Activated naive CD4-positive, alpha-beta T cell treated with anti-CD3 and anti-CD28 coated beads for 36 hours (primary cell): ENCODE results near the gene ERCC4. TPM values are rescaled to one million over a fixed set of nuclear protein-coding genes. Genes with fewer than 3 reads are reported as not detected.

Source experiments
- CTCF ChIA-PET: fragments of 350-600 bp; sonication (Branson Sonifier 250); formaldehyde crosslinking; loops from one replicate; lab custom pipeline; 2021; ENCODE audit warnings: antibody characterized with exemption; lab: Charles Lee
- DNase-seq: peaks from one replicate; pipeline ENCODE4 v3.0.0-alpha.2; 2020
- H3K27ac Mint-ChIP-seq: one replicate; pipeline ENCODE4 v1.8.0; 2021; ENCODE audit warnings: mild to moderate bottlenecking, mixed read lengths
- H3K27me3 Mint-ChIP-seq: one replicate; pipeline ENCODE4 v1.8.0; 2021; ENCODE audit warnings: low read depth, mixed read lengths
- H3K36me3 Mint-ChIP-seq: one replicate; pipeline ENCODE4 v1.8.0; 2021; ENCODE audit warnings: low read depth, mixed read lengths
- H3K4me1 Mint-ChIP-seq: one replicate; pipeline ENCODE4 v1.8.0; 2021; ENCODE audit warnings: low read depth, mixed read lengths
- H3K4me3 Mint-ChIP-seq: one replicate; pipeline ENCODE4 v1.8.0; 2021; ENCODE audit warnings: mild to moderate bottlenecking, moderate library complexity, mixed read lengths
- H3K9me3 Mint-ChIP-seq: one replicate; pipeline ENCODE4 v1.8.0; 2021; ENCODE audit warnings: mixed read lengths
- intact Hi-C: fragments of 100-400 bp; cut with micrococcal nuclease; formaldehyde crosslinking; loops from one replicate; pipeline ENCODE4 v1.15.1; 2023
- total RNA-seq, 2 experiments: library from RNA; stranded (reverse); gene quantifications; one replicate each; pipeline ENCODE4 v1.2.3, GENCODE V29; 2021

The ERCC4 gene
- total RNA-seq, 2 experiments from 2014 or later, result 10.3 to 10.7 TPM

DNA sequence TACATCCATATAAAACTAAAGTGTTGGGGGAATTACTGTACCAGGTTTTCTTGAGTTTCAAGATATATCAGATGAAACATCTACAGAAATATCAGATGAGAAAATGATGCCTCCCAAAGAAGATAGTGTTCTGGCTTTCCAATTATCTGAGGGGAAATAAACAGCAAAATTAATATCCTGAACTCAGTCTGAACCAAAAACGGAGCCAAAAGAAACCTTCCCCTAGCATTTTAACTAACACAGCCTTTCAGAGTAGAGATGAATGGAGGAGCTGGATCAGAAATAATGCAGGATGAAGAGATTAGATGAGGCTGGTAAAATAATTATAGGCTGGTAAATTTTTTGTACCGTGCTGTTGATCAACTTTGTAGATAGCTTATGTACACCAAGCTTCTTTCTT is 16.2 kb downstream of the ERCC4 start:
- H3K4me1 Mint-ChIP-seq, result peaks cover 15% of the 10 kb centered on the region
- DNase-seq, result no peak
- no peaks in the 10 kb centered on the region for H3K27me3 Mint-ChIP-seq
- no peaks in the 10 kb centered on the region for H3K9me3 Mint-ChIP-seq
- CTCF ChIA-PET, result interaction anchor here (0.6 to 3.1 kb wide), 10 partner anchors 9 to 654 kb away, joined by 3 to 24 read pairs (median 4); partner anchors contain the start of gene ERCC4
- intact Hi-C loops, result loop anchor here (5.0 kb wide), 1 partner anchor 351 kb away; no protein-coding TSS in a partner anchor
- no peak overlapping the region for H3K27ac Mint-ChIP-seq
- H3K4me3 Mint-ChIP-seq, result no peak overlapping the region
- peaks cover 30% of the 10 kb centered on the region for H3K36me3 Mint-ChIP-seq

DNA sequence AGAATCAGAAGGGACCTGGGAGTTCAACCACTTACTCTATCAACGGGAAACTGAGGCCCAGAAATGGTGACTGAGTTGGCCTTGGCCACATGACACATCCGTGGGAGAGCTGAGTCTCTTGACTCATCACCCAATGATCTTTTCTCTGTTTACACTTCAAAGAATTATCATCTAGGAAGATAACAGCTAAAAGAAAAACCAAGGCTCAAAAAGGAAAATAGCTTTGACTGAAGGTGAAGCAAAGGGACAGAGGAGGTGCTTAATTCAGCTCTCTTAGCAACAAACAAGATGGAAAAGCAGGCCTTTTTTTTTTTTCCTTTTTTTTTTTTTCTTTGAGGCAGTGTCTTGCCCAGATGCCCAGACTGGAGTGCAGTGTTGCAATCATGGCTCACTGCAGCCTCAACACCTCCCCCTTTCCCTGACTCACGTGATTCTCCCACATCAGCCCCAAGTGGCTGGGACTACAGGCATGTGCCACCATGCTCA is 16.7 kb downstream of the ERCC4 start:
- H3K27ac Mint-ChIP-seq, result no peak overlapping the region
- H3K4me3 Mint-ChIP-seq, result no peak overlapping the region
- H3K4me1 Mint-ChIP-seq, result peaks cover 15% of the 10 kb centered on the region
- no peaks in the 10 kb centered on the region for H3K9me3 Mint-ChIP-seq
- peaks cover 30% of the 10 kb centered on the region for H3K36me3 Mint-ChIP-seq
- no peak for DNase-seq
- H3K27me3 Mint-ChIP-seq, result no peaks in the 10 kb centered on the region
- CTCF ChIA-PET, result interaction anchor here (0.6 to 3.1 kb wide), 6 partner anchors 9 to 284 kb away, joined by 3 to 24 read pairs (median 5); partner anchors contain the start of gene ERCC4
- intact Hi-C loops, result loop anchor here (5.0 kb wide), 1 partner anchor 351 kb away; no protein-coding TSS in a partner anchor

DNA sequence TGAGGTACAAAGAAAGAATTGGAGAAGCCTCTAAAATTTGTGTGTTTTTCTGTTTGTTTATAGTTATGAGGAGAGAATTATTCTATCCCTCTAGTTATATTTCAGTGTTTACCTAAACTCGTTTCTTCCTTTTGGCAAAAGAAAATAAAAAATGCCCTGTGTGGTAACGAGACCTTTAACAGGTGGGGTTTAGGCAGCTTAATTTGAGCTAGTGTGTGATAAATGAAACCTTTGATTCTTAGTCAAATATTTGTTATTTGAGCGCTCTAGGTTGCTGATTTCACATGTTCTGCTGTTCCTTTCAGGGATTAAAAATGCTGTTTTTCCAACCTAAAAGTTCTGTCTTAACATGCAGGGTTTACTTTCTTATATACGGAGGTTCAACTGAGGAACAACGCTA is 17.5 kb downstream of the ERCC4 start:
- no peak overlapping the region for H3K27ac Mint-ChIP-seq

GRCh38 chr16:13938480-13938879 is 18.5 kb downstream of the ERCC4 start:
- Mint-ChIP-seq H3K9me3 (no peaks in the 10 kb centered on the region), H3K4me3 (no peak overlapping the region), H3K36me3 (peaks cover 34% of the 10 kb centered on the region), H3K4me1 (peaks cover 15% of the 10 kb centered on the region), H3K27ac (no peak overlapping the region), H3K27me3 (no peaks in the 10 kb centered on the region)
- CTCF ChIA-PET, result no interaction called here
- intact Hi-C loops, result loop anchor here (5.0 kb wide), 1 partner anchor 349 kb away; no protein-coding TSS in a partner anchor
- no peak for DNase-seq

More for the DNA sequence above, 17.5 kb downstream of the ERCC4 start:
- Mint-ChIP-seq H3K4me1 (peaks cover 15% of the 10 kb centered on the region), H3K4me3 (no peak overlapping the region), H3K9me3 (no peaks in the 10 kb centered on the region), H3K27me3 (no peaks in the 10 kb centered on the region), H3K36me3 (peaks cover 26% of the 10 kb centered on the region)
- DNase-seq, result no peak
- intact Hi-C loops, result loop anchor here (5.0 kb wide), 1 partner anchor 350 kb away; no protein-coding TSS in a partner anchor
- CTCF ChIA-PET, result interaction anchor here (1.4 to 2.0 kb wide), 2 partner anchors 10 to 18 kb away, joined by 3 to 11 read pairs; partner anchors contain the start of gene ERCC4

GRCh38 chr16:13939821-13940220 is 19.9 kb downstream of the ERCC4 start:
- Mint-ChIP-seq H3K36me3 (peaks cover 33% of the 10 kb centered on the region), H3K27me3 (no peaks in the 10 kb centered on the region), H3K27ac (no peak overlapping the region), H3K9me3 (no peaks in the 10 kb centered on the region), H3K4me3 (no peak overlapping the region), H3K4me1 (peaks cover 15% of the 10 kb centered on the region)
- intact Hi-C loops, result loop anchor here (5.0 kb wide), 1 partner anchor 347 kb away; no protein-coding TSS in a partner anchor
- CTCF ChIA-PET, result no interaction called here
- no peak for DNase-seq

- Mint-ChIP-seq H3K27me3 (no peaks in the 10 kb centered on the region), H3K36me3 (peaks cover 30% of the 10 kb centered on the region), H3K4me3 (no peak overlapping the region), H3K9me3 (no peaks in the 10 kb centered on the region), H3K4me1 (peaks cover 15% of the 10 kb centered on the region), H3K27ac (no peak overlapping the region)
- CTCF ChIA-PET, result interaction anchor here (0.9 kb wide), 1 partner anchor 21 kb away, joined by 3 read pairs; the partner anchor contains the start of gene ERCC4
- no peak for DNase-seq
- intact Hi-C loops, result no loop called here
Observed at GRCh38 chr16:13940397-13940933, 20.5 kb downstream of the ERCC4 start.

DNA sequence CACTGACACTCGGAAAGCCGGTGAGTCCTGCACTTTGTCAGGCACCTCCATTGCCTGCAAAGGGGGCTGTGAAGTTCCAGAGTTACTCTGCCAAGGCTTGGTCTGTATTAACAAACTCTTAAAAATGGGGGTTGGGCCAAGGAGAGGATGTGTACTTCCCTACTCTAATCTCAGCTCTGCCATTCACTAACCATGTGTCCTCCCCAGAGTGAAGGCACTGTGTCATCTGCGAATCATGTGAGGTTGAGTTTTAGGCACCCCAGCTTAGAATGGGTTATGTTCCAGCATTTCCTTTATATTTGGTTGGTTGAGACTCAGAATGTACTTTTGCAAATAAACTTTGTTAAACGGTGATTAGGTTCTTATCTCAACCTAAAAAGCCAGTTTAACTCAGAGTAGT is 24.9 kb downstream of the ERCC4 start:
- DNase-seq, result no peak
- Mint-ChIP-seq H3K27me3 (no peaks in the 10 kb centered on the region), H3K4me1 (peaks cover 2% of the 10 kb centered on the region), H3K9me3 (no peaks in the 10 kb centered on the region), H3K36me3 (peaks cover 35% of the 10 kb centered on the region), H3K27ac (no peak overlapping the region), H3K4me3 (no peak overlapping the region)
- intact Hi-C loops, result no loop called here
- CTCF ChIA-PET, result interaction anchor here (0.6 kb wide), 1 partner anchor 21 kb away, joined by 4 read pairs; no protein-coding TSS in a partner anchor

DNA sequence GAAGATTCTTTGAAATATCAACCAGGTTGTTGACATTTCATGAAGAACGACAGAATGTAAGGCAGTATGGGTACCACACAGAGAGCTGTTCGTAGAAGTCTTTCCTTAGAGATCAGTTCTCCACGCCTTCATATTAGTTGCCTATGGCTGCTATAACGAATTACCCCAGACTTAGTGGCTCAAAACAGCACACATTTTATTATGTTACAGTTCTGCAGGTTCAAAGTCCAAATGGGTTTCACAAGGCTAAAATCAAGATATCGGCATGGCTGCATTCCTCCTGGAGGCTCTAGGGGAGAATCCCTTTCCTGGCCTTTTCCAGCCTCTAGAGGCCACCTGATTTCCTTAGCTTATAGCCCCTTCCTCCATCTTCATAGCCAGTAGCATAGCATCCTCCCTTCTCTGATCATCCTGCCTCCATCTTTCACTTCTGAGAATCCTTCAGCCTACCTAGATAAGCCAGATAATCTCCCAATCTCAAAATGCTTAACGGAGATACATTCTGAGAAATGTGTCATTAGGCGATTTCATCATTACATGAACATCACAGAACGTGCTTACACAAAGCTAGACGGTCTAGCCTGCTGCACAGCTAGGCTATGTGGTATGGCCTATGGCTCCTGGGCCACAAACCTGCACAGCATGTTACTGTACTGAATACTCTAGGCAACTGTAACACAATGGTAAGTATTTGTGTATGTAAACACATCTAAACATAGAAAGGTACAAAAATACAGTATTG is 26.0 kb downstream of the ERCC4 start:
- peaks cover 34% of the 10 kb centered on the region for H3K36me3 Mint-ChIP-seq
- no peak overlapping the region for H3K4me3 Mint-ChIP-seq
- no peaks in the 10 kb centered on the region for H3K4me1 Mint-ChIP-seq
- CTCF ChIA-PET, result interaction anchor here (1.0 to 1.1 kb wide), 2 partner anchors 11 to 26 kb away, joined by 3 read pairs; partner anchors contain the start of gene ERCC4
- H3K27me3 Mint-ChIP-seq, result no peaks in the 10 kb centered on the region
- DNase-seq, result no peak
- intact Hi-C loops, result no loop called here
- H3K27ac Mint-ChIP-seq, result no peak overlapping the region
- no peaks in the 10 kb centered on the region for H3K9me3 Mint-ChIP-seq

DNA sequence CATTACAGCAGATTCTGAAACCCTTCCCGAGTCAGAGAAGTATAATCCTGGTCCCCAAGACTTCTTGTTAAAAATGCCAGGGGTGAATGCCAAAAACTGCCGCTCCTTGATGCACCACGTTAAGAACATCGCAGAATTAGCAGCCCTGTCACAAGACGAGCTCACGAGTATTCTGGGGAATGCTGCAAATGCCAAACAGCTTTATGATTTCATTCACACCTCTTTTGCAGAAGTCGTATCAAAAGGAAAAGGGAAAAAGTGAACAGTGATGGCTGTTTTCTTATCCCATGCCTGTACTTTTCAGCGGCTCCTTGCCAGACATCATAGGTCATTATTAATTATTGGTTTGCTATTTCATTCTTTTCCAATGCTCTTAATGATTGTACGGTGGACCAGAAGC is 28.1 kb downstream of the ERCC4 start:
- CTCF ChIA-PET, result interaction anchor here (0.9 to 1.1 kb wide), 3 partner anchors 10 to 15 kb away, joined by 3 read pairs; no protein-coding TSS in a partner anchor
- intact Hi-C loops, result no loop called here
- H3K36me3 Mint-ChIP-seq, result peaks cover 29% of the 10 kb centered on the region
- no peaks in the 10 kb centered on the region for H3K27me3 Mint-ChIP-seq
- no peak for DNase-seq
- no peak overlapping the region for H3K27ac Mint-ChIP-seq
- no peak overlapping the region for H3K4me3 Mint-ChIP-seq
- H3K9me3 Mint-ChIP-seq, result no peaks in the 10 kb centered on the region
- no peaks in the 10 kb centered on the region for H3K4me1 Mint-ChIP-seq

DNA sequence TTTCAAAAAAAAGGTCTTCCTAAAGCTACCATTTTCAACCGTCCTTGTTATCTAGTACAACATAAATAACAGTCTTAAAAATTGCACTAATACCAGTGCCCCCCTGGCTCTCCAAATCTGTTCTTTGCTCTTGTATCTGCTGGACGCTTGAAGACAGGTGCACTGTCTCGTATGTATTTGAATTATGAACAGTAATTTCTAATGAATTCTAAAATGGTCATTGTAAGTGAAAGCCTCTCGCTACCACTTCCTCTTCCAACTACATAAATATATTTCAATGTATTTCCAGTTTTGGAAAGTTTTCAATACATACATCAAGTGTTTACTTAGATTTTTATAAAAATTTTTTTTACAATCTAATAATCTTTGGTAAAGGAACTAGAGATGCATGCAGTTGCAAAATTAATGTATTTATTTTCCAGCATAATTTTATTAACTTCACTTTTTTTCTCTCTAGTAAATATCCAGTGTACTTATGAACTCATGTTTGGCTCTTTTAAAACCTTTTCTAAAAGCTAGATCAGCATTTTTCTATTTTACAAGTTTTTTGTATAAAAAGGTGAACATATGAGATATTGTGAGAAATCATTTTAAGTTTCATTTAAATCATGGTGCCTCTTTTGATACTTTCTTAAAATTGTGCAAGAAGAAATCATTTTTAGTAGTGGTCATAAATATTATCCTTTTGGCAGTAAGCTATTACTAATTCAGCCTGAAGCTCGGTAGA is 31.0 kb downstream of the ERCC4 start:
- H3K27me3 Mint-ChIP-seq, result no peaks in the 10 kb centered on the region
- CTCF ChIA-PET, result interaction anchor here (0.9 kb wide), 1 partner anchor 31 kb away, joined by 3 read pairs; the partner anchor contains the start of gene ERCC4
- H3K36me3 Mint-ChIP-seq, result peaks cover 18% of the 10 kb centered on the region
- no peaks in the 10 kb centered on the region for H3K9me3 Mint-ChIP-seq
- intact Hi-C loops, result no loop called here
- no peaks in the 10 kb centered on the region for H3K4me1 Mint-ChIP-seq
- DNase-seq, result no peak
- no peak overlapping the region for H3K4me3 Mint-ChIP-seq
- no peak overlapping the region for H3K27ac Mint-ChIP-seq

DNA sequence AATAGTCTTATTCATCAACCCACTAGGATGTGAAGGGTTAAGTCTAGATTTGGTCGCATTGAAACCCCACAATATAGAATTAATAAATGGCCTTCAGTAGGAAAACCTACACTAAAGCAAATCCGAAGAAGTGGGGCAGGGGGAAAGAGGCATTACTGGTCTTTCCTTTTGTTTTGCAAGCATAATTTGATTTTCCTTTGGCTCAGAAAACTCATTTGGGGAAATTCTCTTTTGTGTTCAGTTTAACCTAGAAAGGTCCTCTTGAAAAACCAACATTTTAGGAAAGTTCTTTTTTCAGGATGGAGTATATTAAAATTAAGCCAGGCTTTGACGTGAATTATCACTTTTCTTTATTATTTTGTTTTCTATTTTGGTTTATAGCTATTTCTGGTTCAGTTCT is 31.7 kb downstream of the ERCC4 start:
- H3K27me3 Mint-ChIP-seq, result no peaks in the 10 kb centered on the region
- DNase-seq, result no peak

GRCh38 chr16:13953501-13953900 is 33.5 kb downstream of the ERCC4 start:
- no peak for DNase-seq
- Mint-ChIP-seq H3K9me3 (no peaks in the 10 kb centered on the region), H3K27me3 (peaks cover 2% of the 10 kb centered on the region), H3K4me1 (peaks cover 12% of the 10 kb centered on the region), H3K36me3 (peaks cover 5% of the 10 kb centered on the region), H3K27ac (no peak overlapping the region), H3K4me3 (no peak overlapping the region)
- intact Hi-C loops, result no loop called here
- CTCF ChIA-PET, result no interaction called here

More for the DNA sequence above, 31.7 kb downstream of the ERCC4 start:
- no peaks in the 10 kb centered on the region for H3K9me3 Mint-ChIP-seq
- intact Hi-C loops, result no loop called here
- no peak overlapping the region for H3K4me3 Mint-ChIP-seq
- CTCF ChIA-PET, result interaction anchor here (0.9 kb wide), 1 partner anchor 32 kb away, joined by 3 read pairs; the partner anchor contains the start of gene ERCC4
- peaks cover 5% of the 10 kb centered on the region for H3K4me1 Mint-ChIP-seq
- peaks cover 12% of the 10 kb centered on the region for H3K36me3 Mint-ChIP-seq
- H3K27ac Mint-ChIP-seq, result no peak overlapping the region
